Fibroblast of peridontal ligament (primary cell): ENCODE data around the gene KCNMA1.

Experiments used
- DNase-seq: peaks from one replicate; pipeline ENCODE4 v3.0.0-alpha.2; 2010; ENCODE audit errors: extremely low read depth

Gene KCNMA1

GRCh38 chr10:76984559-76985443 is 652.8 kb downstream of the KCNMA1 start:
- peak; percentile 86 for DNase-seq

- no peak for DNase-seq
Observed at GRCh38 chr10:76983624-76984023, 654.0 kb downstream of the KCNMA1 start.

DNA sequence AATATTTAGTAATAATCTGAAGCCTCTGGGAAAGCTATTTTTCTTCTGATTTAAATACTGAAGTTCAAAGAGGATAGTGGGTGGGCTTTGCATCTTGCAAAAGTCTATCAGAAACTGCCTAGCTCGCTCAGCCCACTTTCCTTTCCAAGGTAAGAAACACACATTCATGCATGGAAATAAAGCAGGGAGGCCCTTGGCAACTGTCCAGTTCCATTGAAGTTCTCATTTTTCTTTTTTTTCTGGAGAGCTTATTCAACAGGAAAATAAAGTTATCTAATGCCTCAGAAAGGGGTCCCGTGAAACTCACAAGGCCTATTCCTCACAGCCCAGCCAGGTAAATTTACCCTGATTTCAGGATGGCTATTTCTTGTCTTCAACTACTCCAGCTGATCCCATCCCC is 654.9 kb downstream of the KCNMA1 start:
- no peak for DNase-seq

GRCh38 chr10:76981251-76981650 is 656.4 kb downstream of the KCNMA1 start:
- no peak for DNase-seq

DNA sequence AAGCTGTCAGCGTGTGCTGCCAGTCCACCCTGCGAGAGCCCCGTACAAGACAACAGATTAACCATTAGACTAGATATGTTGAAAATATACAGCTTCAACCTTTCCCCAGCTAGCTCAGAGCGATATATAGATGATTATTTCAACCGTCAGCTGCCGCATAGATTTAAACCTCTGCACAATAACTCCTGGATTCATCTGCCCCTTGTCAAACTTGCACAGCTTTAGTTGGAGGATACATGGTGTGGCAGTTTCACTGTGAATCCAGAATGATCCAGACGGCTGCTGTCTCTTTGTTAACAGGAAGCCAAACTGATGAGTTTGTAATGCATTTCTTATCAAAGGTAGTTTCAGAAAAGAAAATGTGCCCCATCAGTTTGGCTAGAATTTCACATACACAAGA is 659.7 kb downstream of the KCNMA1 start:
- DNase-seq: no peak

GRCh38 chr10:76977046-76977445 is 660.6 kb downstream of the KCNMA1 start:
- no peak for DNase-seq

DNA sequence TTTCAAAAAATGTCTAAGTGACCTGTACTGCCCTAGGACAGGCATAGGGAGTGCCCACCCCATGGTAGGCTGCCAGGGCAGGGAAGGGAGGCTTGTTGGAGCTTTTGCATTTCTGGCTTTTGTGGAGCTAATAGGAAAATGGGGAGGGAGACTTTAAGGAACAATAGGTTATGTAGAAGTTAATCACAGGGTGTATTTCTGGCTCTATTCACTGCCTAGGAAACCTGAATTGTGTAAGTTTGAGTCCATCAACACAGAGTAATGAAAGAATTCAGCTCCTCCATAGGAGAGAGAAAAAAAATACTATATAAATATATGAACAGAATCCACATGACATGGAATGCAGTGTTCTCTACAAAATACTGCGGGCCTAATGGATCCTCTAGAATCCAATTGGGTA is 661.5 kb downstream of the KCNMA1 start:
- DNase-seq: no peak

GRCh38 chr10:76975126-76975525 is 662.5 kb downstream of the KCNMA1 start:
- no peak for DNase-seq

DNA sequence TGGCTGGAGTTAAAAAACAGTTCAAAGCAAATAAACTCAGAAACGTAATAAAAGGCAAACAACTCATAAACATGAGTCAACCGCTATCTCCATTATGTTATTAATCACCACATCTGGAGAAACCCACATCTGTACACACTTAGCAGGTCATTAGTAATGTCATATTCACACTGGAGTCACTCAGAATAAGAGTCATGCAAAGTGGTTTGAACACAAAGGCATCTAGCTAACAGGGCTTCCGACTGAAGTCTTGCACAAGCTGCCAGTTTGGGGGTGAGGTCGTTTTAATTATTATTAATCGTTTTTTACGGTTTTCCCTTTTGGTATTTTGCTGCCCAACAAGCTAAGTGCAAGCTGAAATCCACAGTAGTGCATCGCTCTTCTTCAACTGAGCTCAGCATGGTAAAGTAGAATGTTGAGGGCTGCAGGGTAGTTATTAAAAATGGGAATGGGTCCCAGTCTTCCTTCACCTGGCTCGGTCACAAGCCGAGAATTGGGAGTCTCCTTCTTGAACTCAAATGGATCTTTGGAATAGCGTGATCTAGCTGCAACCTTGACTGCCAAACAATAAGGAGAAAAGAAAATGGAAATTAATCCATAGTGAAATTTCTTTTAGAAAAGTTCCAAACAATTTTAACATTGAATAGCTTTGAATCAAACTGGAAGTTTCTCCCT is 663.5 kb downstream of the KCNMA1 start:
- DNase-seq: peak; percentile 60

DNA sequence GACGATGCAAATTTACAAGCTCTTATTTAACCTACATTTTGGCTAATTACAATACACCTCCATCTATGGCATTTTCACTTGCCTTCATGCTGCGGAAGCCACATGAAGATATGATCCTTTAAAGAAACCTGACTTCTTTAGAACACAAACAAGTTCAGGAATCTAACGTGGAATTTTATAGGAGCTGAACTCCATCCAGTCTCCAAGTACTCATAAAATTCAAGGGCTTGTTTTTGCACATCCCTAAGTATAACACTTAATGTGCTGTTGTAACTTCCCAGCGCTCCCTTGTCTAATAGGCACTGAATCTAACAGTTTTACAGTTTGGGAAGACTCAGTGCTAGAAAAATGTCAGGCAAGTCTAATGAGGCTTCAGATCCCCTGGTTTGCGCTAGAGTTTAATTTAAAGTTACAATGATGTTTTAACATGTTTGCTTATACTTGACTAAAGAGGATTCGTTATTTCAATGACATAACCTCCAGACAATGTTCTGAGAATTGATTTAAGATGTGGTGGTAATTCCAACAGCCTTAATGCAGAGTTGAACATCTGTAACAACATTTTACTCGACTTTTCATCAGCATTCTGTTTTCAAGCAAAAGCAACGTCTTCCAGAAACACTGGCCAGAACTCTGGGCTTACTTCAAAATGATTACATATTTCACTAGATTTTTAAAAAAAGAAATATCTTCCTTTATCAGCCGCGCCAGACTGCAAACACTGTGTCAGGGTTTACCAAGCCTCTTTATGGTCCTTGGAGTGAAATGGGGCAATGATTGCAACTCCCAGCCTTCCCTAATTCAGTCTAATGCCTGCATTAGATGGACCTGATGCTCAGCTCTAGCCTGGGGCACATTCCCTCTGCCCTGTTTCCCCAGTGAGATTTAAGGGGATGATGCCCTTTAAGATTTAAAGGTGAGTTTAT is 664.3 kb downstream of the KCNMA1 start:
- peak; percentile 91 for DNase-seq

- no peak for DNase-seq
Observed at GRCh38 chr10:76972541-76972940, 665.1 kb downstream of the KCNMA1 start.

DNA sequence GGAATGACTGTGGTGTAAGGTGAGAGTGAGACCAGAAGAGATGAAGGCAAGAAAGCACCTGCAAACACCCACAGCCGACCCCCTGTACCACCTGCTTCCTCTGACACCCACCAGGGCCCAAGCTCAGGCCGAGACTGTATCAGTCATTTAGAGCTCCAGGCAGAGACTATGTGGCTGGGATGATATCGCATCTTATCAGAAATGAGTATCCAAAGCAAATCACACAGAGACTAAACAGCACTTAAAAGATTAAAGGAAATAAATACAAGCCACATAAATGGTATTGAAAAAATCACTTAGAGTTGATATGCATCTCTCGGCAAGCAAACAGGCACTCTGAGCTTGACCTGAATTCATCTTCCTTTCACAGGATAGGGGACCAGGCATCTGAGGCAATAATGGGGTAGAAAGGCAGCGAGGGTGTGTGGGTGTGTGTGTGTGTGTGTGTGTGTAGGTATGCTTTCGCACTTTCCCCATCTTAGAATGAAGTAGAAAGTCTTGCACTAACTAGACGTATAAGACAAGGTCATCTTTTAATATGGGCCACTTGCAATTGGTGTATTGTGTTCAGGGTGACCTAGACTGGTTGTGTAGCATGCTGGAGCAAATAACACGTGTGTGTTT is 665.9 kb downstream of the KCNMA1 start:
- no peak for DNase-seq

GRCh38 chr10:76970711-76971519 is 666.7 kb downstream of the KCNMA1 start:
- peak; percentile 58 for DNase-seq

GRCh38 chr10:76969366-76969948 is 668.2 kb downstream of the KCNMA1 start:
- no peak for DNase-seq

DNA sequence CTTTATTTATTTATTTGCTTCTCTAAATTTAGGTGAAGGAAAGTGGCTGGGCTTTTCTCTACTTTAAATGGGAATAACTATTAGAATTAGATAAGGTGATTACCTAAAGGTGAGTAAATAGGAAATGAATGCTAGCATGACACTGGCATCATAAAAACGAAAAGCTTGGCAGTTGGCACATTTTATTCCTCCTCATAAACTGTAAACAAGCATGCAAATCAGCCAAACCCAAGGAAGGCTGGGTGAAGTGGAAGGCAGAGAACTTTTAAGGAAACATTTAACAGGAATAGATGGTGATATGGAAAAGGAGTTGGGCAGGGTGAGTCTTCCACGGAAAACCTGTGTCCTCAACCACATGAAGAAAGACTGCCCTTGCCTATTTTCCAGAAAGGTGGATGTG is 669.1 kb downstream of the KCNMA1 start:
- no peak for DNase-seq

GRCh38 chr10:76962851-76963250 is 674.8 kb downstream of the KCNMA1 start:
- peak; percentile 92 for DNase-seq

- DNase-seq: no peak
Observed at GRCh38 chr10:76961841-76962240, 675.8 kb downstream of the KCNMA1 start.

- no peak for DNase-seq
Observed at GRCh38 chr10:76959111-76959510, 678.5 kb downstream of the KCNMA1 start.

DNA sequence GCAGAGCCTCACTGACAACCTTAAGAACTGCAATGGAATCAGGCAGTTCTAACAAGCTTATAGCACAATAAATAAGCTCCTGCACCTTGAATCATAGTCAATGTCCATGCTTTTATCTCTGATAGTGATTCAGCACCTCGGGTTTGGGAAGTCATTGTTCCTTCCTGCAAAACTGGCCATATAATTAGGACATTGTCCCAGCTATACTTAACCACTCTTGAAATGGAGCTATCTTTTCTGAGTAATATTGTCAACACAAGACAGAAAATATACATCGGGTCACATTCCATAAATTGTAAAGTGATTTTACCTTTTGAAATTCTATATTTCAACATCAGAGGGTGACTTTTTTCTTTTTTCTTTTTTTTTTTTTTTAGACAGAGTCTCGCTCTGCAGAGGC is 682.8 kb downstream of the KCNMA1 start:
- DNase-seq: no peak

DNA sequence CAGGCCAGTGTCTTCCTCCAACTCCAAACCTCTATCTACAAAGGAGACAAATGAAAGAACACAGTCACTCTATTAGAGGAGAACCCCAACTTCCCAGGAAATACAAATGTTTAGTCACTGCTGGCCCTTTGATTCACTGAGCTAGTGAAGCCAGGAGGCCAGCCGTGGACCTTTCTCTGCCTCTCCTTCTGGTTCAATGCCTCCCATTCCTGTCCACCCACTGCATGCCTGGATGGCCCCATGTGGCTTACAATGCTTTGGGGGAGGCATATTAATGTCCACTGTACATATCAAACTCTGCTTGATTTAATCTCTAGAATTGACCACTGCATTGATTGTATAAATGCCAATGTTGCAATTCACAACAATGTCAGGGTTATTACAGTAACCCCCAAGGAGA is 687.3 kb downstream of the KCNMA1 start:
- DNase-seq: peak; percentile 25
